ENCODE measurements around the gene NDNF. TPM values are rescaled to one million over a fixed set of nuclear protein-coding genes. Genes with fewer than 3 reads are reported as not detected.
A peak's percentile ranks its signal among the peaks of the same experiment; 100 is the strongest.

NDNF gene, protein sequence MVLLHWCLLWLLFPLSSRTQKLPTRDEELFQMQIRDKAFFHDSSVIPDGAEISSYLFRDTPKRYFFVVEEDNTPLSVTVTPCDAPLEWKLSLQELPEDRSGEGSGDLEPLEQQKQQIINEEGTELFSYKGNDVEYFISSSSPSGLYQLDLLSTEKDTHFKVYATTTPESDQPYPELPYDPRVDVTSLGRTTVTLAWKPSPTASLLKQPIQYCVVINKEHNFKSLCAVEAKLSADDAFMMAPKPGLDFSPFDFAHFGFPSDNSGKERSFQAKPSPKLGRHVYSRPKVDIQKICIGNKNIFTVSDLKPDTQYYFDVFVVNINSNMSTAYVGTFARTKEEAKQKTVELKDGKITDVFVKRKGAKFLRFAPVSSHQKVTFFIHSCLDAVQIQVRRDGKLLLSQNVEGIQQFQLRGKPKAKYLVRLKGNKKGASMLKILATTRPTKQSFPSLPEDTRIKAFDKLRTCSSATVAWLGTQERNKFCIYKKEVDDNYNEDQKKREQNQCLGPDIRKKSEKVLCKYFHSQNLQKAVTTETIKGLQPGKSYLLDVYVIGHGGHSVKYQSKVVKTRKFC
- polyA plus RNA-seq (ENCODE audit: insufficient read length in 4 of 4) = 10 to 100 TPM; 67.4 to 78.8 (median 68.3) TPM

DNA sequence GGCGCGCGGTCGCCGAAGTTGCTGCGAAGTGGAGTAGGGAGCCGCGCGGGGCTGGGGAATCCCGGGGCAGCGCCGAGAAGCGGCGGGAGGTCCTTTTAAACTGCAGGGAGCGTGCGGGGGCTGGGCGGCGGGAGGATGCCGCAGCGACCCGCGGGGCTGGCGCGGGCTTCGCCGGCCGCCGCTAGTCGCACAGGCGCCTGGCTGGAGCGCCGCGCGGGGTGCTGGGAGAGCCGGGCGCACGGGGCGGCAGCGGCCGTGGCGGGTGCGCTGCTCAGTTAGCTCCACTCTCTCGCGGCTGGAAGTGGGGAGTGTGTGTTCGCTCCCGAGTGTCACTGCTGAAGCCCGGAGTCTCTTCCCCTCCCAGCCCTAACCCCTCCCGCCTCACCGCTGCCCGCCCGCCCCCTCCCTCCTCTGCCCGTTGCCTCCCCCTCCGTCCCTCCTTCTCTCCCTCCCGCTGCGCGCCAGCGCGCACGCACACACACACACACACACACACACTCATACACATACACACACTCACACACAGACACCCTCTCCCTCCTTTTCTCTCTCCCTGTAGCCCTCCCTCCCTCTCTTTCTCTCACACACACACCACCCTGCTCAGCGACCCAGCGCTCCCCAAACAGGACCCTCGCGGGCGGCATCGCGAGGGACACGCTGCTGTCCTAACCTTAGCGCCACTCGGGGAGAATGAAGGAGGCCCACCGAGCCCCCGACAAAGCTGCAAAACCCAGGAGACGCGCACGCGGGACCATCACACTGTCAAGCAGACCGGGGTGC is at the start of gene NDNF:
NDNF (minus strand) TSS at position 312 of the 780 bp plus-strand sequence. CDS start 26,698 bp downstream, outside the sequence.
- DNase-seq (ENCODE audit: low read depth in 4 of 4, low spot score in 3 of 4) = peak in 1 of 4 donors; percentile 43

GRCh38 chr4:121119715-121120114 is 47.4 kb upstream of the NDNF start:
- no peak for DNase-seq (ENCODE audit: low read depth in 4 of 4, low spot score in 3 of 4)

DNA sequence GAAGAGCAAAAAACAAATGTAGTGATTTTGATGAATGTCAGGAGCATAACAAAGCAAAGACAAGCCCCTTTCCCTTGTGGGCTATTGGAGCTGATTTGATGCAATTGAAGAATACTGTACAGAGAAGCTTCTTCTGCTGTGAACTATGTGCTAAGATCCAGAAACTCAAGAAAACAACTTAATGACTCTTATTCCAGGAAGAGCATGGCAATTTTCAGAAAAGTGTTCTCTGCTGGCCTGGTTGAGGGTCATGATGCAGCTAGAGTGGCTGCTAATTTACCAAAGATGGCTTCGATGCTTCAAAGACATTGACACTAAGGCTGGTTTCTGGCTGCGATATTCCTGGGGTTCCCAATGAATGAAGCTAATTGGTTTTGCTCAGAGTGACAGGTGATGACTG is 46.0 kb upstream of the NDNF start:
- no peak for DNase-seq (ENCODE audit: low read depth in 4 of 4, low spot score in 3 of 4)

GRCh38 chr4:121114756-121115155 is 42.4 kb upstream of the NDNF start:
- DNase-seq (ENCODE audit: low read depth in 4 of 4, low spot score in 3 of 4) = no peak

- no peak for DNase-seq (ENCODE audit: low read depth in 4 of 4, low spot score in 3 of 4)
Observed at GRCh38 chr4:121112530-121112929, 40.2 kb upstream of the NDNF start.

GRCh38 chr4:121108557-121108956 is 36.2 kb upstream of the NDNF start:
- DNase-seq (ENCODE audit: low read depth in 4 of 4, low spot score in 3 of 4) = no peak

DNA sequence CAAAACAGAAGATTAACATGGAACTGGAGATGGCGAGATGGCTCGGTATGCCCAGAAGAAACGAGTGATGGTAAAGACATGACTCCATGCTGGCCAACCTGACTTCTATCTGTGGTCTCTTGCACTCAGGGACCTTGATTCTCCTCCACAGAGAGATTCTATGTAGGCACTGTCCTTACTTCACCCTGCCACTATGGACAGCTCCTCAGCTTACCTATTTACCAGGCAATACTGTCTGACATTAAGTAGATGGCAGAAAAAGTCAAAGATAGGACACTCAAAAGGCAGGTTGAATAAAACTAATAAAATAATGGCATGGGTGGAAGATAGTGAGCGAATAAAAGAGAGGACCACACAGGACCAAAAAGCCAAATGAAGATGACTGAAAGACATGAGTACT is 35.2 kb upstream of the NDNF start:
- DNase-seq (ENCODE audit: low read depth in 4 of 4, low spot score in 3 of 4) = no peak

GRCh38 chr4:121100093-121100775 is 27.9 kb upstream of the NDNF start:
- DNase-seq (ENCODE audit: low read depth in 4 of 4, low spot score in 3 of 4) = no peak

DNA sequence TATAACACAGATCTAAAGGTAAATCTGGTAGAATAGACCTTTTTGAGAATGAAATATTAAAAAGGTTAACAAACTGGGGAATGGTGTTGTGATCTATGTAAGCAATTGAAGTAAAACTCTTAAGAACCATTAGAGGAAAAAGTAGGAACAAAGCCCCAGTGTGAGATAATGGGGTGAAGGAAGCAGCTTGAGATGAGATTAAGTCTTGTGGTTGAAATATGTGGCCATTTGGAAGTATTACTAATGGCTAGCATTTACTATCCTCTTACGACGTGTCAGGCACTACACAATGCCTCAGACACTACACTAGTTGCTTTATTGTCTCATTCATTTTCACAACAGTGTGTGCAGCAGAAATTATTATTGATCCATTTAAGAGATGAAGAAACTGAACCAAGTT is 25.9 kb upstream of the NDNF start:
- DNase-seq (ENCODE audit: low read depth in 4 of 4, low spot score in 3 of 4) = no peak

DNA sequence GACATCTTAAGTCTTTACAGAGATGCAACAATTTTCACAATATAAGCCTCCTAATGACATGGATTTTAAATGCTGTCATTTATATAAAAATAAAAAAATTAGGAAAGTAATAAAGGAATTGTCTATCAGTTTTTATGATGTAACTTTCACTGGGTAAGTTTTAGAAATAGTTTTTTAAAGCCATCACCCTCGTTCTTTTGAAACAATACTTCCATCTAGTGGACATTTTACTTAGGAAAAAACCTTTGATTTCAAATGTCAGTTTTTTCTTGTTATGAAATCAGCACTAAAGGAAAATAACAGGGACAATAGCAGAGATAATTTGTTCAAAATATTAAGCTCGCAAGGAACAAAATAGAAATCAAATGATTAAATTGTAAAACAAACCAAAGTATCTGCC is 24.3 kb upstream of the NDNF start:
- no peak for DNase-seq (ENCODE audit: low read depth in 4 of 4, low spot score in 3 of 4)

GRCh38 chr4:121096191-121096590 is 23.9 kb upstream of the NDNF start:
- no peak for DNase-seq (ENCODE audit: low read depth in 4 of 4, low spot score in 3 of 4)

DNA sequence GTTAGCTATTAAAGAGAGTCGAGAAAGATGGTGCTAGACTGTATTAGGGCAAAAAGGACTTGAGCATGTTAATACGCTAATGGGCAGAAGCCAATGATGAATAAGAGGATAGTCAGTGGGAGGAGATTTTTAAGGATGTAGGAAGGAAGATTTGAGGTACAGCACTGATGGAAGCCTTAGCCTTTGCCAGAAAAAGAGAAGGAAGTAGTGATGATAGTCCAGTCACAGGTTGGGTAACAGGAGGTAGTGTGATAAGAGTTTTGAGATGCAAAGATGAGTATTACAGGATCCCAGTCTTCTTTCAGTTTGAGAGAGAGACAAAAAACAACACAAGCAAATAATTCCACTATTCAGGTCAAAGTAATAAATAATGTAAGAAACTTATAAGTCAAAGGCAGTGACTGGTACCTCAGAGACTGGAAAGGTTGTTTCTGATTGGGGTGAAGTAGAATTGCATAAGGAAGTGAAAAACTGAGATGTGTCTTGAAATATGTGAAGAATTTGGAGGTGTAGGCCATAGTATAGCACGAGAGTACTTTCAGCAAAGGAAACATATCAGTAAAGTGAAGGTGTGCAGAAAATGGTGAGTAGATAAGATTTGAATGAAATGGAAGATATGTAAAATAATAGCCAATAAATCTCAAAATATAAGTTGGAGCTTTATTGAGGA is 22.1 kb upstream of the NDNF start:
- DNase-seq (ENCODE audit: low read depth in 4 of 4, low spot score in 3 of 4) = no peak

GRCh38 chr4:121093261-121093660 is 20.9 kb upstream of the NDNF start:
- DNase-seq (ENCODE audit: low read depth in 4 of 4, low spot score in 3 of 4) = no peak

- DNase-seq (ENCODE audit: low read depth in 4 of 4, low spot score in 3 of 4) = no peak
Observed at GRCh38 chr4:121091941-121092340, 19.6 kb upstream of the NDNF start.

DNA sequence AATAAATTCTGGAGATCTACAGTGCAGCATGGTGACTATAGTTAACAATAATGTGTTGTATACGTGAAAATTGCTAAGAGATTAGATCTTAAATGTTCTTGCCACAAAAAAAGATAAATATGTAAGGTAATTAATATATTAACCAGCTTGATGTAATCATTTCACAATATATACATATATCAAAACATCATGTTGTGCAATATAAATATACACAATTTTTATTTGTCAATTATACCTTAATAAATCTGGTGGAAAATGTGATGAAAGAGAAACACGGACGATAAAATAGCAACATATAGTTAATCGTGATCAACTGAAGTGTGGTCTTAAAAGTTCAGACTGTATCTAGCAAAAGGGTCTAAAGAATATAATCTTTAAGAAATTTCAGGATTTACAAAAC is 16.5 kb upstream of the NDNF start:
- no peak for DNase-seq (ENCODE audit: low read depth in 4 of 4, low spot score in 3 of 4)

DNA sequence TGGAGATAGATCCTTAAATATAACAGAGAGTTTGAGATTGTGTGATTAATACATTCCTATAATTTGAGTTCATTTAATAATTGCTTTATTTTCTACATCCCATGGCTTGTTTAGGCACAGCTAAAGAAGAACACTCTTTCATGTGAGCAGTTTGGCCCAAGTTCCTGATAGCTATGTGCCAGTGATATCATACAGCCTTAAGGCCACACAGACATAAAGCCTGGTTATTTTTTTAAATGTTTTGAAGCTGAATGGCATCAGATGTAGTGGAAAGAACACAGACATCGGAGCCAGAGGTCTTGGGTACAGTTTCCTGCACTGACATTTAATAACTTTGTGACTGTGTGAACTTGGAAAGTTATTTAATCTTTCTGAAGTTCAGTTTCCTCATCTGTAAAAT is 7.0 kb upstream of the NDNF start:
- no peak for DNase-seq (ENCODE audit: low read depth in 4 of 4, low spot score in 3 of 4)

- no peak for DNase-seq (ENCODE audit: low read depth in 4 of 4, low spot score in 3 of 4)
Observed at GRCh38 chr4:121077496-121077895, 5.2 kb upstream of the NDNF start.

DNA sequence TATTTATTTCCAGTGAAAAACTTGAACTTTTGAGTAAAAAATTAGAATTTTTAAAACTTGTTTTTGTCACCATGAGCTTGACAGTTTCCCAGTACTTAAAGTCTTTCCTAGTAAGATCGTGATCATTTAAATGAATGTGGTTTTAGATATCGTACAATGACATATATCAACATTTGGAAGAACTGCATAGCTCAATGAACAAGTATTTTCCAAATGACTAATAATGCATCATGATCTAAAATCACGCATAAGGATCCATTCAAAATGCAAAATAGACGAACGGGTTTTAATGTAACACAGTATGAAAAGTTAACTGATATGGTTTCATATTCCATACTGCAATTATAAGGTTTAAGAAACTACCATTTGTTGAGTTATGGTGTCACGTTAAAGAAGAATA is 4.1 kb upstream of the NDNF start:
- DNase-seq (ENCODE audit: low read depth in 4 of 4, low spot score in 3 of 4) = no peak

- no peak for DNase-seq (ENCODE audit: low read depth in 4 of 4, low spot score in 3 of 4)
Observed at GRCh38 chr4:121073672-121074381, 1.5 kb upstream of the NDNF start.

- no peak for DNase-seq (ENCODE audit: low read depth in 4 of 4, low spot score in 3 of 4)
Observed at GRCh38 chr4:121073004-121073435, 685 bp upstream of the NDNF start.
